ENCODE results near the gene PTPN12. TPM values are rescaled to one million over a fixed set of nuclear protein-coding genes. Genes with fewer than 3 reads are reported as not detected.

PTPN12 gene
- total and polyA plus RNA-seq, 7 donors, result 16.5 to 52.6 (median 34.0) TPM

- DNase-seq (no peak), ATAC-seq (peak in 3 of 4 donors; percentile 45 to 59 (median 56))
- H3K4me1 ChIP-seq, result no peaks in the 10 kb centered on the region
- no peak overlapping the region for H3K4me3 ChIP-seq
- H3K27ac ChIP-seq, result no peak overlapping the region
- WGBS, 3 donors, result 81 to 89% (median 83%) methylated on average over 5 of the region's 5 CpGs
- intact Hi-C loops (cut with DNase I), result no loop called here
- no peaks in the 10 kb centered on the region for H3K9me3 ChIP-seq
- H3K27me3 ChIP-seq (ENCODE audit: insufficient read depth in 3 of 3, low read length in 2 of 3), result no peaks in the 10 kb centered on the region
- H3K36me3 ChIP-seq (ENCODE audit: insufficient read depth in 1 of 2, low read depth in 1 of 2), result no peaks in the 10 kb centered on the region
- TF ChIP-seq, protein P1, sequence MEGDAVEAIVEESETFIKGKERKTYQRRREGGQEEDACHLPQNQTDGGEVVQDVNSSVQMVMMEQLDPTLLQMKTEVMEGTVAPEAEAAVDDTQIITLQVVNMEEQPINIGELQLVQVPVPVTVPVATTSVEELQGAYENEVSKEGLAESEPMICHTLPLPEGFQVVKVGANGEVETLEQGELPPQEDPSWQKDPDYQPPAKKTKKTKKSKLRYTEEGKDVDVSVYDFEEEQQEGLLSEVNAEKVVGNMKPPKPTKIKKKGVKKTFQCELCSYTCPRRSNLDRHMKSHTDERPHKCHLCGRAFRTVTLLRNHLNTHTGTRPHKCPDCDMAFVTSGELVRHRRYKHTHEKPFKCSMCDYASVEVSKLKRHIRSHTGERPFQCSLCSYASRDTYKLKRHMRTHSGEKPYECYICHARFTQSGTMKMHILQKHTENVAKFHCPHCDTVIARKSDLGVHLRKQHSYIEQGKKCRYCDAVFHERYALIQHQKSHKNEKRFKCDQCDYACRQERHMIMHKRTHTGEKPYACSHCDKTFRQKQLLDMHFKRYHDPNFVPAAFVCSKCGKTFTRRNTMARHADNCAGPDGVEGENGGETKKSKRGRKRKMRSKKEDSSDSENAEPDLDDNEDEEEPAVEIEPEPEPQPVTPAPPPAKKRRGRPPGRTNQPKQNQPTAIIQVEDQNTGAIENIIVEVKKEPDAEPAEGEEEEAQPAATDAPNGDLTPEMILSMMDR (IDR thresholded peaks at IDR 0.05), result no peak
Measured at GRCh38 chr7:77674878-77675277, 137.8 kb downstream of the PTPN12 start.

DNA sequence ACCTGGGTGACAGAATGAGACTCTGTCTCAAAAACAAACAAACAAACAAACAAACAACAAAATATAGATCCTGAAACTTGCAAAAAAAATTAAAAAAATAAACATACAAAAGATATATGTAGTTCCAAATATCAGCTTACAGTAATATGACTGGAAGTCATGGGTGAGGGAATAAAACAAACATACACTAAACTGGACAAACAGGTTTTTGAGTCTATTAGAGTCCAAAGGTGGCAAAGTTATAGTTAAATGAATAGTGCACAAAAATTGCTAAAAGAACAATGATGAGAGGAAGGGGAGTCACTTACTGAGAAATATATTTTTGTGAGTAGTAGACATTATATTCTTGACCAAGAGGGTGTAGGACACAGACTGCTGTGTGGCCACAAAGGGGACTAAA, 142.5 kb downstream of the PTPN12 start:
- Histone ChIP-seq H3K36me3 (ENCODE audit: insufficient read depth in 1 of 2, low read depth in 1 of 2) (peaks cover 0 to 13% of the 10 kb centered on the region in 2 donors), H3K9me3 (no peaks in the 10 kb centered on the region), H3K4me3 (no peak overlapping the region), H3K4me1 (no peaks in the 10 kb centered on the region), H3K27me3 (ENCODE audit: insufficient read depth in 3 of 3, low read length in 2 of 3) (no peaks in the 10 kb centered on the region), H3K27ac (no peak overlapping the region)
- intact Hi-C loops (cut with DNase I), result no loop called here
- ATAC-seq, result no peak
- no peak for DNase-seq
- TF ChIP-seq, protein P1 (IDR thresholded peaks at IDR 0.05), result no peak

GRCh38 chr7:77680266-77680665, 143.2 kb downstream of the PTPN12 start:
- ATAC-seq (no peak), DNase-seq (no peak)
- Histone ChIP-seq H3K27me3 (ENCODE audit: insufficient read depth in 3 of 3, low read length in 2 of 3) (no peaks in the 10 kb centered on the region), H3K36me3 (ENCODE audit: insufficient read depth in 1 of 2, low read depth in 1 of 2) (peaks cover 0 to 13% of the 10 kb centered on the region in 2 donors), H3K4me1 (no peaks in the 10 kb centered on the region), H3K27ac (no peak overlapping the region), H3K9me3 (no peaks in the 10 kb centered on the region), H3K4me3 (no peak overlapping the region)
- TF ChIP-seq, protein P1 (IDR thresholded peaks at IDR 0.05), result no peak
- 94 to 98% (median 96%) methylated on average over 4 to 7 of the region's 7 CpGs for WGBS, 3 donors
- intact Hi-C loops (cut with DNase I), result no loop called here

GRCh38 chr7:77684030-77684429, 146.9 kb downstream of the PTPN12 start:
- Histone ChIP-seq H3K36me3 (ENCODE audit: insufficient read depth in 1 of 2, low read depth in 1 of 2) (peaks cover 0 to 13% of the 10 kb centered on the region in 2 donors), H3K9me3 (no peaks in the 10 kb centered on the region), H3K4me3 (no peak overlapping the region), H3K27me3 (ENCODE audit: insufficient read depth in 3 of 3, low read length in 2 of 3) (no peaks in the 10 kb centered on the region), H3K27ac (no peak overlapping the region), H3K4me1 (no peaks in the 10 kb centered on the region)
- intact Hi-C loops (cut with DNase I), result no loop called here
- peak in 3 of 4 donors; percentile 25 to 62 (median 57) for ATAC-seq
- DNase-seq, result peak; percentile 51 to 66
- TF ChIP-seq, protein P1 (IDR thresholded peaks at IDR 0.05), result no peak
- 38 to 48% (median 45%) methylated on average over 9 of the region's 9 CpGs for WGBS, 3 donors

DNA sequence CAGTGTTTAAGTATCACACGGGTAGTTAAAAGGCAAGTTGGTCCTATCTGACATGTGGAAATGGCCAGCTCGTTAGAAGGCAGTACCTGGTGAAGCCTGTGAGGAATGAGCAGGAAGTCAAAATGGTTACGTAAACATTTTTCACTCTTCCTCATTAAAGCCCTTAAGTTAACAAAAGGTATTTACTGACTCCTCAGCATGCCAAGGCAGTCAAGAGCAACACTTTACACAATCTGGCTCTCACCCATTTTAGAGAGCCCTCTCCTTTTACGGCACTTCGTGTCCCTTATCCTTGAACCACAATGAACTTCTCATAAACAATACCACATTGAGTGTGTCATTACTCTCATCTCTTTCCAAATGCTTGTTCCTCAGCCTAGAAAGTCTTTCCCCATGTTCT, 148.1 kb downstream of the PTPN12 start:
- WGBS, 3 donors, result 45 to 61% (median 60%) methylated on average over 5 of the region's 5 CpGs
- peak in 3 of 4 donors; percentile 46 to 83 (median 82) for ATAC-seq

More for the DNA sequence above, 148.1 kb downstream of the PTPN12 start:
- intact Hi-C loops (cut with DNase I), result no loop called here
- no peak overlapping the region for H3K27ac ChIP-seq
- TF ChIP-seq, protein P1 (IDR thresholded peaks at IDR 0.05), result no peak
- no peak for DNase-seq
- H3K36me3 ChIP-seq (ENCODE audit: insufficient read depth in 1 of 2, low read depth in 1 of 2), result peaks cover 0 to 17% of the 10 kb centered on the region in 2 donors
- H3K4me1 ChIP-seq, result no peaks in the 10 kb centered on the region
- no peaks in the 10 kb centered on the region for H3K27me3 ChIP-seq (ENCODE audit: insufficient read depth in 3 of 3, low read length in 2 of 3)
- H3K4me3 ChIP-seq, result no peak overlapping the region
- H3K9me3 ChIP-seq, result no peaks in the 10 kb centered on the region
